Rectal smooth muscle tissue (tissue), 1 donor: ENCODE results near the gene EVA1B.

ENCODE experiments used
- H3K27ac ChIP-seq: one replicate; pipeline ENCODE4 v1.7.0; 2013; ENCODE audit warnings: low read depth, low read length, inconsistent platforms
- H3K27me3 ChIP-seq: one replicate; pipeline ENCODE4 v1.7.0; 2013; ENCODE audit warnings: low read length; ENCODE audit not compliant: control insufficient read depth, insufficient read depth
- H3K36me3 ChIP-seq: one replicate; pipeline ENCODE4 v1.7.0; 2013; ENCODE audit warnings: low read length; ENCODE audit not compliant: control insufficient read depth, insufficient read depth
- H3K4me1 ChIP-seq: one replicate; pipeline ENCODE4 v1.7.0; 2013; ENCODE audit warnings: low read length; ENCODE audit not compliant: control insufficient read depth, insufficient read depth
- H3K4me3 ChIP-seq: one replicate; pipeline ENCODE4 v1.7.0; 2013; ENCODE audit warnings: low read length
- H3K9ac ChIP-seq: one replicate; pipeline ENCODE4 v1.7.0; 2013; ENCODE audit warnings: low read length

EVA1B gene

DNA sequence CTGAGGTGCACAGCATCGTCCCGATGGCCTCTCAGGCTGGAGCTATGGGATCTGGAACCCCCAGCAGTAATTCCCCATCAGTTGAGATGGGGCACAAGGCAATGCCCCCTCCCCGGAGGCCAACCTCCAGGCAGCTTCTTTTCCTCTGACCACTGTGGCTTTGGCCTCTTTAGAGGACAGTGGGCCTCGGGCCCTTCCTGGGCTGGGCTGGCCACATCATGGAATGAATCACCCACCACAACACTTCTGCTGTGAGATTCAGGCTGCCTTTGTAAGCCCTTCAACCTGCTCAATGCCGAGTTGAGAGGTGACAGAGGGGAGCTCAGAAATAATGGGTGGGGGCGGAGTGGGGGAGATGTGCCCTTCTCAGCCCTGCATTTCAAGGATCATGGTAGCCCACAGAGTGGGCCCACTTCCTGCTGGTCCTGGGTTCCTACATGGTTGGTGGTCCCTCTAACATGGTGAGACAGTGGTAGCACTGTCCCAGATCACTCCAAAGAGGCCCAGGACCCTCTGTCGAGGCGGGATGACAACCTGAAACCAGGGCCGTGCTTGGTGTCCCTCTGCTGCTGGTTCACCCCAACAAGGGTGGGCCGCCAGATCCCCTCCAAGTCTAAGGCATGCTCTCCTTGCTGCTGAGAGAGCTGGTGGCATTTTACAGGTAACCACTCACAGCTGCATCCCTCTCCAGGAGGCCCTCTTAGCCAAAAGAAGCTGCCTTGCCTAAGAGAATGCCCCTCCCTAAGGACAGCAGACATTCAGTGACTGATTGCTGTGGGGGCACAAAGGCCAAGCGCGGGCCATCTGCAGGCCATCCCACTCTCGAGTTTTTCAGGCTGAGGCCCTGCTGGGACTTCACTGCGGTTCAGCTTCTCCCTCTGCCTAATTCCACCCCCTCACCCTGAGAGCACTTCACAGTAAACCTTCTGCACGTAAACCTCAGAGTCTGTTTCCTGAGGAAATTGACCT lies 29.7 kb upstream of the EVA1B start:
- Histone ChIP-seq H3K9ac (no peak overlapping the region), H3K27me3 (no peaks in the 10 kb centered on the region), H3K36me3 (peaks cover 33% of the 10 kb centered on the region), H3K4me1 (peaks cover 23% of the 10 kb centered on the region), H3K4me3 (no peak overlapping the region), H3K27ac (no peak overlapping the region)

DNA sequence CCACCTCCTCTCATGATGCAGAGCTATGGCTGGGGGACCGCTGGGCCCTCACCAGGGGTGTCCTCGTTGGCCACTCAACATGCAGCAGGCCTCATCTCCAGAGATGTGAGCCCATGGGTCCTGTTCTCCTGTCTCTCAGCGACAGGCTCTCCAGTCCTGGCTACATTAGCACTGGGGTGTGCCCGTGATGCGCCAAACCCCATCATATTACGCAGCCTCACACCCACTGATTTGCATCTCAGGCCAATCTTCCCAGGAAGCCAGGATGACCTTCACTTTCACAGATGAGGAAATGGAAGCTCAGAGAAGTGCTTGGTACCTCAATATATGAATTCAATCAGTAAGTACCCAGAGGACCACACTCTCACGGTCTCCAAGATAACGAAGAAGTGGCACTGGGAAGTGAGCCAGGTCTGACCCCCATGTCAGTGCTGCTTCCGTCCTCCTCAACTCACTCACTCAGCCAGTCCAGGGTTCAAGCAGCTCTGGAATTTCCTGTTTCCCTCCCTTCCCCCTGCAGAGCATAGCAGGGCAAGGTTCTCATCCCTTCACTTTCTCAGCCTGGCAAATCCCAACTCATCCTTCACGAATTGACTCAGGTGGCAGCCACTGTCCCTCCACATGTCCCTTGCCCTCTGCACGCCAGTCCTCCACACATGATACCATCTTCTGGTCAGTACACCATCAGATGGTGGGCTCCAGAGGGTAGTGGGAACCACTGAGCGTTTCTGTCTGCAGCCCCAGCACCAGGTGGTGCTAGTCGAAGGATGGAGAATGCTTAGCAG lies 28.9 kb upstream of the EVA1B start:
- no peak overlapping the region for H3K9ac ChIP-seq
- H3K27ac ChIP-seq: peak overlapping the region; percentile 80
- peaks cover 23% of the 10 kb centered on the region for H3K4me1 ChIP-seq
- peaks cover 34% of the 10 kb centered on the region for H3K36me3 ChIP-seq
- H3K27me3 ChIP-seq: no peaks in the 10 kb centered on the region
- H3K4me3 ChIP-seq: no peak overlapping the region

DNA sequence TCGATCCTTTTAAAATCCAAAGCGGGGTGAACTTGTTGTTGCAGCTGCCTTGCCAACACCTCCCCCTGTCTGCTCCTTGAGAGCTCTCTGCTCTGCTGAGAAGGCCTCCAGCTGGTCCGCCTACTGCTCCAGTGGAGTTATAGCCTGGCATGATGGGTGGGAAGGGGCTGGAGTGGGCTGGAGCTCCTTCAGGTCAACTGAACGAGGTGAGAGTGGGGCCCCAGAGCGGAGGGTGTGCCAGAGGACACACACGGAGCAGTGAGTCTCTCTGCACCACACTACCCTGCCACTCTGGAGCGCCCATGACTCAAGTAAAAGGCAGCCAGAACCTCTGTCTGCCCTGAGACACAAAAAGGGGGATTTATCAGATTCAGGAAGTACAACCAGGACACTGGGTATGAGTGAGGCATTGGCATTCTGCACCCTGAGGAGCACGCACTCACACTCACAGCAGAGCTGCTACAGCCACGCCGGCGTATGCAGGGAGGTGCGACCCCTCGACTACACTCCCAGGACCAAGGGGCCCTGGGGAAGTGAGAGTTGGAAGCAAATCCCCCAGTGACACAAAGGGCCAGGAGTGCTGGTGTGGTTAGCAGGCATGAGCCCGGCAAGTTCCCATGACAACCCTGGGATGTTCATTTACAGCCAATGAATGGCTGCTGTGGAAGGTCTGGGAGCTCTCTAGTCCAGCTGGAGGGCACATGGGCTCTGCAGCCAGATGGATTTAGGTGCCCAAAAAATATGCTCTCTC lies 28.0 kb upstream of the EVA1B start:
- Histone ChIP-seq H3K4me1 (peaks cover 23% of the 10 kb centered on the region), H3K36me3 (peaks cover 39% of the 10 kb centered on the region), H3K4me3 (no peak overlapping the region), H3K27me3 (no peaks in the 10 kb centered on the region), H3K27ac (peak overlapping the region; percentile 80), H3K9ac (no peak overlapping the region)

DNA sequence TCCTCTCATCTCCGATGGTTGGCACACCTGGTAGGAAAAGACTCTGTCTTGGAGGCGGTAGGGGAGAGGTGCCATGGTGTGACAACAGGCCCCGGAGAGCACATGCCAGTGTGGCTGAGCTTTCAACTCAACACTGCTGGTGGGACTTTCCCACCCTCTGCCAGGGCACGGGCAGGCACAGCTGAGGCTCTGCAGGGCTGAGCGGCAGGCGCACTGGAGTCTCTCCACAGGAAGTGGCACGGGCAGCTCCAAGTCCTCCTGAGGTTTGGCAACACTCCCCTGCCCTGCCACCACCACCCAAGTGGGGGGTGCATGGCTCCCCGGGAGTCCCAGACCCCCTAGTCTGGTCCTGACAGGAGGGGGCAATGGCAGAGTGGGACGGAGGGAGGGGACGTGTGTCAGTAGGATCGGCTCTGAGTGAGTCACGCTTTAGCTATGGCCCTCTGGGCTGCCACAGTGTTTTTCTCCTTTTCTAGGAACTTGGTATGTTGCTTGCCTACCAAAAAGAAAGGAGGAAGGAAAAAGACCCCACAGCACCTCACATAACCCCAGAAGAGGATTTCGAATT lies 27.3 kb upstream of the EVA1B start:
- Histone ChIP-seq H3K36me3 (peaks cover 40% of the 10 kb centered on the region), H3K27ac (peak overlapping the region; percentile 80), H3K4me1 (peaks cover 23% of the 10 kb centered on the region), H3K27me3 (no peaks in the 10 kb centered on the region), H3K4me3 (peak overlapping the region; percentile 31), H3K9ac (no peak overlapping the region)

DNA sequence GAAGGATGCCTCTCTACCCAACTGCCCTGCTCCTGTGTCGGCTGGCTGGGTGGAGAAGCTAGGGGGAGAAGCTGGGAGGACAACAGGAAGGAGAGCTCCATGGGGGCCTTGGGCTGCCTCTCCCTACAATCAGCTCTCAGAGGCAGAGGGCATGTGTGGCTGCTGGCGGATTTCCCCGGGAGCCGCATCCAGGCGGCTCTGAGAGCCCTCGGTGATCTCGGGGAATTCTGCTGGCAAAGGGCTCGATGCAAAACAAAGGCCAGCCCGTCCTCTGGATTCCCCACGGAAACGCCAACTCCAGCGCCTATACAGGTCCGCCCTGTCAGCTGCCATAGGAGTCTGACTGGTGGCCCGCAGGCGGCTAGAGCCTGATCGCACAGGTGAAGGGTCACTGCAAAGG lies 26.4 kb upstream of the EVA1B start:
- H3K27me3 ChIP-seq: no peaks in the 10 kb centered on the region
- peaks cover 41% of the 10 kb centered on the region for H3K36me3 ChIP-seq
- H3K4me1 ChIP-seq: peaks cover 23% of the 10 kb centered on the region
- H3K4me3 ChIP-seq: no peak overlapping the region
- no peak overlapping the region for H3K9ac ChIP-seq
- peak overlapping the region; percentile 80 for H3K27ac ChIP-seq

DNA sequence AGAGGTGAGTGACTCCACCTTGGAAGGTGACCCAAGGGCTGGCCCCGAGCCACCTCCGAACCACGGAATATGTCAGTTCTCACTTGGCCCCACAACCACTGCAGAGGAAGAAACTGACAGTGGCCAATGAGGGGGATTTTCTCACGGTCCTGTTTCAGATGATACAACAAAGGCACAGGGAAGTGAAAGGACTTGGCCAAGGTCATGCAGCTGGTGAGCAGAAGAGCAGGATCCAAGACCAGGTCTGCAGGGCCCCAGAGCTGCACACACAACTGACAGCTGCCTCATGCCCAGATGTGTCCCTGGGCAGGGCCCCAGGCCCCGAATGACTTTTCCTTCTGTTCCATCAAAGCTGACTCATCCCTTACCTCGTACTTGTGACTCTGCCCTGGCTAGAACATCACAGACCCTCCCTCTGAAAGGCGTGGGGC lies 25.8 kb upstream of the EVA1B start:
- Histone ChIP-seq H3K36me3 (peaks cover 39% of the 10 kb centered on the region), H3K9ac (no peak overlapping the region), H3K27ac (no peak overlapping the region)

DNA sequence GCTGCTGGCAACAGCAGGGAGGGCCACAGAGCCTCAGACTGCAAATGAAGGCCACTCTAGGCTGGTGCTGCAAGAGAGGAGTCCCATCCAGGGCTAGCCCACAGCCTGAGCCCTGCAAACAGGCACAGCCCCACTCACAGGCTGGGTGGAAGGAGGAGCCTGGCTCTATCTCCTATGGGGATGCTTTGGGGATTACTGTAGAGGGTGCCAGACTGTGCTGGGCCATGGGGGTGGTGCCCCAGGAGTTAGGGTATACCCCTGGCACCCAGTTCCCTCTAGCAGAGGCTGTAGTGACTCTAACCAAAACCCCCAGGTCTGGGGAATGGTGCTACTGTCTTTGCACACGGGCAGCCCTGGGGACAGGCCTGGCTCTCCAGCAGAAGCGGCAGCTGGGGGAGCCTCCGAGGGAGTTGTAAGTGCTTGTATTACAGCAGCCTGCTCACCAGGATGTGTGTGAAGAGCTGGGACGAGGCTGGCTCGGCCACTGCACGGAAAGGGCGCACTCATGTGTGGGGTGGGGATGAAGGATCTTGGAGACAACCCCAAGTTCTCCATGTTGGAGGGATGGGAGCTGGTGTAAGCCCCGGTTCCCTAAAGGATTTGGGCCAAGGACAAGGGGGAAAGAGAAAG lies 23.4 kb upstream of the EVA1B start:
- no peak overlapping the region for H3K9ac ChIP-seq

More for the DNA sequence above, 25.8 kb upstream of the EVA1B start:
- H3K4me3 ChIP-seq: no peak overlapping the region
- peaks cover 23% of the 10 kb centered on the region for H3K4me1 ChIP-seq
- H3K27me3 ChIP-seq: no peaks in the 10 kb centered on the region

DNA sequence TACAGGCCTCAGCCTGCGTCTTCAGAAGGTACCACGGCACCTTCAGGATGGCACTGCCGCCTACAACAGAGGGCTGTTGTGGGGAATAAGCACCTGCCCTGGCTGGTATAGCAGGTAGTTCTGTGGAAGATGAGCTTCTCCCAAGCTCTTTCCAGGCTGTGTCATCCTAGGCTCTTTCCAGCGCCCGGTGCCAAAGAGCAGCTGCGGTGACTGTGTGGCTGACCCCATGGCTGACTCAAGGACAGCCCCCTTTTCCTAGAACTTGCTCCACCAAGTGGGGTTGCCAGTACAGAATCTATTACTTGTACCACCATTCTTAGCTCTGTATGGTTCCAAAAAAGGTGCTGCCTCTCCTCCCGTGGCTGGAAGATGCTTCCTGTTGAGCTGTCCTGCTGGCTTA lies 21.9 kb upstream of the EVA1B start:
- peaks cover 39% of the 10 kb centered on the region for H3K36me3 ChIP-seq
- H3K27ac ChIP-seq: no peak overlapping the region
- no peak overlapping the region for H3K9ac ChIP-seq
- peaks cover 1% of the 10 kb centered on the region for H3K4me1 ChIP-seq
- H3K27me3 ChIP-seq: no peaks in the 10 kb centered on the region
- H3K4me3 ChIP-seq: no peak overlapping the region

More for the DNA sequence above, 23.4 kb upstream of the EVA1B start:
- no peak overlapping the region for H3K27ac ChIP-seq
- no peak overlapping the region for H3K4me3 ChIP-seq
- peaks cover 16% of the 10 kb centered on the region for H3K4me1 ChIP-seq
- no peaks in the 10 kb centered on the region for H3K27me3 ChIP-seq
- H3K36me3 ChIP-seq: peaks cover 32% of the 10 kb centered on the region

DNA sequence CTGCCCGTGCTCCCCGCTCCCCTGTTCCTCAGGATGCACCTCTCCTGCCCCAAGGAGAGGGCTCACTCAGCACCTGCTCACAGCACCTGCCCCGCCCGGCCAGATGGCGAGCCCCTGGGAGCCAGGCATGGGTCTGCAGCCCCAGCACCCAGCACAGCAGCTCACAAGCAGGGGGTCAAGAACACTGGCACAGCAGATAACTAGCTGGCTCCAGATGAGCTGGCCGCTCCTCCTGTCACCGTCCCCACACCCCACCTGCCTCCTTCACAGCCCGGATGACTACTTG lies 20.9 kb upstream of the EVA1B start:
- Histone ChIP-seq H3K27ac (no peak overlapping the region), H3K27me3 (no peaks in the 10 kb centered on the region), H3K4me3 (no peak overlapping the region), H3K4me1 (no peaks in the 10 kb centered on the region), H3K9ac (no peak overlapping the region), H3K36me3 (peaks cover 39% of the 10 kb centered on the region)

DNA sequence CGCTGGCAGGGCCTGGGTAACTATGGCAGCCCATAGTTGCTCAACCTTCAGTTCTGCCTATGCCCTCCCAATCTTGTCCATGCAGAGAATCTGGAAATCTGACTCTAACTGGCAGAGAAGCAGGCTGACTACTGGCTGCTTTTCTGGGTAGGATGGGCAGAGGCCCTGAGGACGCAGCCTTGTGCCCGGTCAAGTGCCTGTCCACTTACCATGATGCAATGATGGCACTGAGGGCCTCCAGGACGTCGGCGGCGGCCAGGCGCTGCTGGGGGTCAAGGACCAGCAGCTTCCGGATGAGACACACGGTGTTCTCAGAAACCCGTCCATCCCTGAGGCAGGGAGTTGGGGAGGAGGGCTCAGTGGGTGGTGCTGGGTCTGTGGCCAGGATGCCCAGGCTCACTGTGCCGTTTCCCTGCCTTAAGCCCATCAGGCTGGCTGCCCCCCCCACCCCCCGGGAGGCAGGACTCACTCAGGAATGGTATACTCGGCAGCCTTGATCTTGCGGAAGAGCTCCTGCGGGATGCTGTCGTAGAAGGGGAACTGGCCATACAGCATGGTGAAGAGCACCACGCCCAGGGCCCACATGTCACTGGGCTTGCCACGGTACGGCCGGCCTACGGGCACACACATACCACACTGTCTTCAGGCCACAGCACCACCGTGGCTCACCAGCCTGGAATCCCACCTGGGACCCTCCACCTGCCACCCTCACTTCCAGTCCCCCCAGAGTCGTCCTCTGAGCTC lies 20.4 kb upstream of the EVA1B start:
- no peaks in the 10 kb centered on the region for H3K4me1 ChIP-seq
- H3K27ac ChIP-seq: no peak overlapping the region
- no peak overlapping the region for H3K9ac ChIP-seq
- peaks cover 39% of the 10 kb centered on the region for H3K36me3 ChIP-seq
- H3K27me3 ChIP-seq: no peaks in the 10 kb centered on the region
- no peak overlapping the region for H3K4me3 ChIP-seq

DNA sequence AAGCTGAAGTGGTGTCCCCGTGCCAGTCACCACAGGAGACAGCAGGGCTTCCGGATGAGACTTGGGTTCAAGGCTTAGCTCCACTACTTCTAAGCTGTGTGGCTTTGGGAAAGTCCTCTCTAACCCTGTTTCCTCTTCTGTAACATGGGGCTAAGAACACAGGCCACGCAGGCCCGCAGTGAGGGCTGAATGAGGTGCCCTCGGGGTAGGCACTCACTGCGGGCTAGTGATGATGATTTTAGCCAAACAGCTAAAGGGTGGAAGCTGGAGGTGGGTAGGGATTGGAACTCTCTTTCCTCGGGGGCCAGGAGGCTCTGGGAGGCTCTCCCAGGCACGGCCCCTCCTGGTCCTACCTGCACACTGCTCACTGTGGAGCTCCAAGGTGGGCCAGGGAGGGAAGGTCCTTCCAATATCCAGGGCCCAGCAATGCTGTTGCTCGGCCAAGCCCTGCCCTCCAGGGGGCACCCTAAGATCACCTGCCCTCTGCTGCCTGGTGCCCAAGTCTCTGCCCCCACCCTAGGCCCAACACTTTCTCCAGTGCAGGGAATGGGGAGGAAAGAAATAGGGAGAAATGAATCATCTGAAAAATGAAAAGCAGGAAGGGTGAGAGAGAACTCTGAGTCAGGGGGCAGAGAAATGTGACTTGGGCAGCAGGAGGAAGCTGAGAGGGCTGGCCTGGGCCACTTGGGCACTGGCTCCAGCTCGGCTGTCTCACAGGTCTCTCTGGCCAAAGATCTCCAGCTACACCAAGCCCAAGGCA lies 19.2 kb upstream of the EVA1B start:
- Histone ChIP-seq H3K27me3 (no peaks in the 10 kb centered on the region), H3K4me3 (no peak overlapping the region), H3K27ac (no peak overlapping the region), H3K4me1 (no peaks in the 10 kb centered on the region), H3K9ac (no peak overlapping the region), H3K36me3 (peaks cover 28% of the 10 kb centered on the region)
